Measurements from ENCODE around the gene CACNA1S.

Gene CACNA1S

GRCh38 chr1:201048521-201048920 lies 63.7 kb downstream of the CACNA1S start:
- no peaks in the 10 kb centered on the region for H3K36me3 ChIP-seq (ENCODE audit: control insufficient read depth, insufficient read depth, low read length)
- no peaks in the 10 kb centered on the region for H3K4me1 ChIP-seq (ENCODE audit: control insufficient read depth, insufficient read depth, low read length)
- H3K9ac ChIP-seq (ENCODE audit: low read length): no peak overlapping the region
- H3K4me3 ChIP-seq (ENCODE audit: low read depth, low read length): no peak overlapping the region
- H3K27me3 ChIP-seq (ENCODE audit: control insufficient read depth, insufficient read depth, low read length): no peaks in the 10 kb centered on the region
- H3K9me3 ChIP-seq (ENCODE audit: control insufficient read depth, insufficient read depth, low read depth, low read length): no peaks in the 10 kb centered on the region
- no peak overlapping the region for H3K27ac ChIP-seq (ENCODE audit: low read depth, low read length)

DNA sequence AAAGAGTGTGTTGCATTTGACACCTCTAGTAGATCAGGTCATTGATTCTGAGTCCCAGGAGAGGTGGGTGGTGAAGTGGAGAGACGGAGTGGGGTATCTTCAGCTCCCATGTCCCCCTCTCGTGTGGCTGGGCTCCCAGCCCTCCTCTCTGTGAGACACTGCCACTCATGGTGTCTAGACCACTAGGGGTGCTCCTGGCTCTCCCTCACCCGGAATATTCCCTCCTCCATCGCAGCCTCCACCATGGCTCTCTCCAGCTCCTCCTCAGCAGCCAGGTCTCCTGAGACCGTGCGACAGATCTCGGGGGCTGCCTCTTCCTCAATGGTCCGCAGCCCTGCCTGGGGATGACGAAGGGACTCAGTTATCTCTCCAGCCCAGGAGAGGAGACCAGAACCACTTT lies 68.1 kb downstream of the CACNA1S start:
- Histone ChIP-seq H3K9ac (ENCODE audit: low read length) (no peak overlapping the region), H3K9me3 (ENCODE audit: control insufficient read depth, insufficient read depth, low read depth, low read length) (no peaks in the 10 kb centered on the region), H3K4me1 (ENCODE audit: control insufficient read depth, insufficient read depth, low read length) (no peaks in the 10 kb centered on the region), H3K36me3 (ENCODE audit: control insufficient read depth, insufficient read depth, low read length) (no peaks in the 10 kb centered on the region), H3K27ac (ENCODE audit: low read depth, low read length) (no peak overlapping the region), H3K4me3 (ENCODE audit: low read depth, low read length) (no peak overlapping the region), H3K27me3 (ENCODE audit: control insufficient read depth, insufficient read depth, low read length) (no peaks in the 10 kb centered on the region)

- H3K9ac ChIP-seq (ENCODE audit: low read length): no peak overlapping the region
- H3K27me3 ChIP-seq (ENCODE audit: control insufficient read depth, insufficient read depth, low read length): no peaks in the 10 kb centered on the region
- no peak overlapping the region for H3K4me3 ChIP-seq (ENCODE audit: low read depth, low read length)
- no peaks in the 10 kb centered on the region for H3K9me3 ChIP-seq (ENCODE audit: control insufficient read depth, insufficient read depth, low read depth, low read length)
- no peak overlapping the region for H3K27ac ChIP-seq (ENCODE audit: low read depth, low read length)
- no peaks in the 10 kb centered on the region for H3K4me1 ChIP-seq (ENCODE audit: control insufficient read depth, insufficient read depth, low read length)
- no peaks in the 10 kb centered on the region for H3K36me3 ChIP-seq (ENCODE audit: control insufficient read depth, insufficient read depth, low read length)
Measured at GRCh38 chr1:201042779-201043461, 69.3 kb downstream of the CACNA1S start.

GRCh38 chr1:201041011-201041410 lies 71.2 kb downstream of the CACNA1S start:
- Histone ChIP-seq H3K36me3 (ENCODE audit: control insufficient read depth, insufficient read depth, low read length) (no peaks in the 10 kb centered on the region), H3K4me3 (ENCODE audit: low read depth, low read length) (no peak overlapping the region), H3K27me3 (ENCODE audit: control insufficient read depth, insufficient read depth, low read length) (no peaks in the 10 kb centered on the region), H3K27ac (ENCODE audit: low read depth, low read length) (no peak overlapping the region), H3K9ac (ENCODE audit: low read length) (no peak overlapping the region), H3K4me1 (ENCODE audit: control insufficient read depth, insufficient read depth, low read length) (no peaks in the 10 kb centered on the region), H3K9me3 (ENCODE audit: control insufficient read depth, insufficient read depth, low read depth, low read length) (no peaks in the 10 kb centered on the region)

DNA sequence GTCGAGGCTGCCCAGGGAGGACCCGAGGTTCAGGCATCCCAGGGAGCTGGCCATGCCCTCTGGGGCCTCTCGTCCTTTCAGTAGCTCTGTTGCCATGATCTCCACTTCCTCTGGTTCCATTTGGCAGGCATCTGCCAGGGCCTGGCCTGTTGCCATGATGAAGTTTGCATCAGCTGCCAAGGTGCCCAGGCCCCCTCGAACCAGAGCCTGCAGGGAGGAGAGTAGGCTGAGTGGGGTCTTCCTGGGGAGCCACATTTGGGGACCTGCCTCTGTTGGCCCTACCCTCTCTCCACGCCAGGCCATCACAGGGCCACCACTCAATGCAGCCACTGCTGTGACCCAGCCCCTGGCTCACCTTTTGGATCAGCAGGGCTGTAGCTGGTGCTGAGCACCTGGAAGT lies 72.3 kb downstream of the CACNA1S start:
- H3K4me1 ChIP-seq (ENCODE audit: control insufficient read depth, insufficient read depth, low read length): no peaks in the 10 kb centered on the region
- no peaks in the 10 kb centered on the region for H3K36me3 ChIP-seq (ENCODE audit: control insufficient read depth, insufficient read depth, low read length)
- no peaks in the 10 kb centered on the region for H3K9me3 ChIP-seq (ENCODE audit: control insufficient read depth, insufficient read depth, low read depth, low read length)
- no peaks in the 10 kb centered on the region for H3K27me3 ChIP-seq (ENCODE audit: control insufficient read depth, insufficient read depth, low read length)
- H3K4me3 ChIP-seq (ENCODE audit: low read depth, low read length): no peak overlapping the region
- no peak overlapping the region for H3K9ac ChIP-seq (ENCODE audit: low read length)
- H3K27ac ChIP-seq (ENCODE audit: low read depth, low read length): no peak overlapping the region

DNA sequence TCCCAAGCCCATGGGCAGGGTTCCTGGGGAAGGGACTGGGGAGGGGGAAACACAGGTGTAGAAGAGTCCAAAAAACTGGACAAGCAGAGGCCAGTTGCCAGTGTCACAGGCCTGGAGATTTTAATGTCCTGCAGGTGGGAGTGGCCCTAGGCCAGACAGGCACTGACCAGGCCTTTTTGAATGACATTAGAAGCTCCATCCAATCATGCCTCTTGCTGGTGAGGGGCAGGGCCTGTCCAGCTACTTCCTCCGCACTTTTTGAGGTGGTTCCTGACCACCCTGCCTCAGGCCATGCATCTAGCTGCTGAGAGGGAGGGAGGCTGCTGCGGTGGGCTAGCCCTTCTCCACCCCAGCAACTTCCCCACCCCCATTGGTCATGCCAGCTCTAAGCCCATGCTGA lies 72.8 kb downstream of the CACNA1S start:
- no peak overlapping the region for H3K9ac ChIP-seq (ENCODE audit: low read length)
- no peaks in the 10 kb centered on the region for H3K4me1 ChIP-seq (ENCODE audit: control insufficient read depth, insufficient read depth, low read length)
- no peak overlapping the region for H3K4me3 ChIP-seq (ENCODE audit: low read depth, low read length)
- no peaks in the 10 kb centered on the region for H3K36me3 ChIP-seq (ENCODE audit: control insufficient read depth, insufficient read depth, low read length)
- no peaks in the 10 kb centered on the region for H3K27me3 ChIP-seq (ENCODE audit: control insufficient read depth, insufficient read depth, low read length)
- no peak overlapping the region for H3K27ac ChIP-seq (ENCODE audit: low read depth, low read length)
- H3K9me3 ChIP-seq (ENCODE audit: control insufficient read depth, insufficient read depth, low read depth, low read length): no peaks in the 10 kb centered on the region

- H3K4me3 ChIP-seq (ENCODE audit: low read depth, low read length): no peak overlapping the region
- H3K27ac ChIP-seq (ENCODE audit: low read depth, low read length): no peak overlapping the region
- no peaks in the 10 kb centered on the region for H3K36me3 ChIP-seq (ENCODE audit: control insufficient read depth, insufficient read depth, low read length)
- H3K27me3 ChIP-seq (ENCODE audit: control insufficient read depth, insufficient read depth, low read length): no peaks in the 10 kb centered on the region
- H3K4me1 ChIP-seq (ENCODE audit: control insufficient read depth, insufficient read depth, low read length): no peaks in the 10 kb centered on the region
- no peak overlapping the region for H3K9ac ChIP-seq (ENCODE audit: low read length)
- H3K9me3 ChIP-seq (ENCODE audit: control insufficient read depth, insufficient read depth, low read depth, low read length): no peaks in the 10 kb centered on the region
Measured at GRCh38 chr1:201038186-201038876, 73.9 kb downstream of the CACNA1S start.

- Histone ChIP-seq H3K27ac (ENCODE audit: low read depth, low read length) (no peak overlapping the region), H3K9ac (ENCODE audit: low read length) (no peak overlapping the region), H3K9me3 (ENCODE audit: control insufficient read depth, insufficient read depth, low read depth, low read length) (no peaks in the 10 kb centered on the region), H3K36me3 (ENCODE audit: control insufficient read depth, insufficient read depth, low read length) (no peaks in the 10 kb centered on the region), H3K4me3 (ENCODE audit: low read depth, low read length) (no peak overlapping the region), H3K4me1 (ENCODE audit: control insufficient read depth, insufficient read depth, low read length) (no peaks in the 10 kb centered on the region), H3K27me3 (ENCODE audit: control insufficient read depth, insufficient read depth, low read length) (no peaks in the 10 kb centered on the region)
Measured at GRCh38 chr1:201036188-201036842, 75.9 kb downstream of the CACNA1S start.

DNA sequence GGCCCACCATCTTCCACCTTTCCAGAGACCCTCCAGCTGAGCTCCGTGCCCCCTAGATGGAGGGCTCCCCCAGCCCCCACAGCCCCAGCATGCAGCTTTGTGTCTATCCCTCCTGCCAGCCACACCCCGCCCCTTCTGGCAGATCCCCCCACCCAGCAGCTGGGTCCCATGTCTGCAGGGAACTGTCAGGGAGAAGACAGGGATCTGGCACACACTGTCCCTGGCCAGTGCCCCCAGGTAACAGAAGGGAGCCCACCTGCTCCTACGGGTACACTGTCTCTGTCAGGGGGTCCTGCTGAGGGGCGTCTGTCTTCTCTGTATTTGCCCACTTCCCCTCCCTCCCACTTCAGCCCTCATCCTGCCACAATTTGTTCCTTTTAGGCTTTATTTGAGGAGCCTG lies 77.6 kb downstream of the CACNA1S start:
- Histone ChIP-seq H3K36me3 (ENCODE audit: control insufficient read depth, insufficient read depth, low read length) (no peaks in the 10 kb centered on the region), H3K27me3 (ENCODE audit: control insufficient read depth, insufficient read depth, low read length) (no peaks in the 10 kb centered on the region), H3K9me3 (ENCODE audit: control insufficient read depth, insufficient read depth, low read depth, low read length) (no peaks in the 10 kb centered on the region), H3K27ac (ENCODE audit: low read depth, low read length) (no peak overlapping the region), H3K9ac (ENCODE audit: low read length) (no peak overlapping the region), H3K4me1 (ENCODE audit: control insufficient read depth, insufficient read depth, low read length) (no peaks in the 10 kb centered on the region), H3K4me3 (ENCODE audit: low read depth, low read length) (no peak overlapping the region)

DNA sequence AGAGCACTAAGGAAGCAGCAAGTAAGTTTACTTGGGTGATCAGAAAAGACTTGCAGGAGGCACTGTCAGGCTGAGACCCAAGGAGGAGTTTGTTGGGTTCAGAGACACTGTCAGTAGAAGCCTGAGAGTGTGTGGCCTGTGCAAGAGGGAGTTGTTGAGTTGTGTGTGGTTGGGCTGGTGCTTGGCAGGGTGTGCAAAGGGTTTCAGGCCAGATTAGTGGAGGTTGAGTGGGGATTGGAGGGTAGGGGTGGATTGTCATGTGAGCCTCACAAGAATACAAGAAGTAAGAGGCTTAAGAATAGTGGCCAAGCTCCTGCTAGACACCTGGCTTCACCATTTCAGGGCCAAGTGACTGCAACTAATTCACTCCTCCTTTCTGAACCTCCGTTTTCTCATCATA lies 79.8 kb downstream of the CACNA1S start:
- Histone ChIP-seq H3K9me3 (ENCODE audit: control insufficient read depth, insufficient read depth, low read depth, low read length) (no peaks in the 10 kb centered on the region), H3K4me3 (ENCODE audit: low read depth, low read length) (no peak overlapping the region), H3K36me3 (ENCODE audit: control insufficient read depth, insufficient read depth, low read length) (no peaks in the 10 kb centered on the region), H3K27ac (ENCODE audit: low read depth, low read length) (no peak overlapping the region), H3K4me1 (ENCODE audit: control insufficient read depth, insufficient read depth, low read length) (no peaks in the 10 kb centered on the region), H3K9ac (ENCODE audit: low read length) (no peak overlapping the region), H3K27me3 (ENCODE audit: control insufficient read depth, insufficient read depth, low read length) (no peaks in the 10 kb centered on the region)

DNA sequence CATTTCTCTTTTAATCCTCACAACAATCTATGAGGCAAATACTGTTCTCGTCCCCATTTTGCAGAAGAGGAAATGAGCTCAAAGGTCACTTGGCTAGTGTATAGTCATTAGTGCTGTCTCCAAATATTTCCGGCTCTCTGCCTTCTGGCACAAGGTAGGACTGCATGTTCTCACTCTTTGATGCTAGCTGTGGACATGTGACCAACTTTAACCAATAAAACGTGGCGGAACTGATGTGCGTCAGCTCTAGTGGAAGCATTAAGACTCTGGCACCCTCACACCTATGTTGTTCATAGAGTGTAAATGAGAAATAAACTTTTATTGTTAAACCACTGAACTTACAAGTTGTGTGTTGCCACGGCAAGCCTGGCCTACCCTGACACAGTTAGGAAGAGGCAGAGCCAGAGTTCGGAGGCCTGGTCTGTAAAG lies 83.8 kb downstream of the CACNA1S start:
- Histone ChIP-seq H3K9ac (ENCODE audit: low read length) (no peak overlapping the region), H3K4me3 (ENCODE audit: low read depth, low read length) (no peak overlapping the region), H3K4me1 (ENCODE audit: control insufficient read depth, insufficient read depth, low read length) (peaks cover 24% of the 10 kb centered on the region), H3K36me3 (ENCODE audit: control insufficient read depth, insufficient read depth, low read length) (no peaks in the 10 kb centered on the region), H3K27ac (ENCODE audit: low read depth, low read length) (no peak overlapping the region), H3K27me3 (ENCODE audit: control insufficient read depth, insufficient read depth, low read length) (no peaks in the 10 kb centered on the region), H3K9me3 (ENCODE audit: control insufficient read depth, insufficient read depth, low read depth, low read length) (no peaks in the 10 kb centered on the region)
